Measurements from ENCODE around the gene FAM131B. TPM values are rescaled to one million over a fixed set of nuclear protein-coding genes. Genes with fewer than 3 reads are reported as not detected.

The FAM131B gene
- total RNA-seq, 1 donor from 2014 or later = 17.0 TPM

DNA sequence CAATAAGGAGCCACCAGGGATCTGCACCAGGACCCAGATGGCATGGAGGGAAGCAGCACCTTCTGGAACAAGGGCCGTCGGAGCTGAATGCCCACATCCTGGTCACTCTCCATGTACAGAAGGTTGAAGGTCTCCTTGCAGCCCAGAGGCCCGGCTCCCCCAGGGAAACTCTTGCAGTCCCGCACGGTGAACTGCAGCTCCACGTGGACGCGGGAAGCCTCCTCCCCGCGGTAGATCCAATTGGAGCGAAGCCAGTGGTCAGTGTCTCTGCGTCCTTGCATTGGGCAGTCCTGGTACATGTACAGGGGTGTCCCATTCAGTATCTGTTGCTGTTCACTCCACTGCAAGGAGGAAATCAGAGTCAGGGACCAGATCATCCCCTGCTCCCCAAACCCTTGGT is 38.8 kb upstream of the FAM131B start:
- no peak for DNase-seq (ENCODE audit: extremely low spot score, unreplicated experiment)
- H3K36me3 Mint-ChIP-seq (ENCODE audit: unreplicated experiment) = no peaks in the 10 kb centered on the region
- no peaks in the 10 kb centered on the region for H3K9me3 Mint-ChIP-seq (ENCODE audit: unreplicated experiment)
- no peaks in the 10 kb centered on the region for H3K4me1 Mint-ChIP-seq (ENCODE audit: unreplicated experiment)
- H3K27ac Mint-ChIP-seq (ENCODE audit: unreplicated experiment) = no peak overlapping the region
- peaks cover 17% of the 10 kb centered on the region for H3K27me3 Mint-ChIP-seq (ENCODE audit: unreplicated experiment)
- H3K4me3 Mint-ChIP-seq (ENCODE audit: unreplicated experiment) = no peak overlapping the region
- TF ChIP-seq, protein P1, sequence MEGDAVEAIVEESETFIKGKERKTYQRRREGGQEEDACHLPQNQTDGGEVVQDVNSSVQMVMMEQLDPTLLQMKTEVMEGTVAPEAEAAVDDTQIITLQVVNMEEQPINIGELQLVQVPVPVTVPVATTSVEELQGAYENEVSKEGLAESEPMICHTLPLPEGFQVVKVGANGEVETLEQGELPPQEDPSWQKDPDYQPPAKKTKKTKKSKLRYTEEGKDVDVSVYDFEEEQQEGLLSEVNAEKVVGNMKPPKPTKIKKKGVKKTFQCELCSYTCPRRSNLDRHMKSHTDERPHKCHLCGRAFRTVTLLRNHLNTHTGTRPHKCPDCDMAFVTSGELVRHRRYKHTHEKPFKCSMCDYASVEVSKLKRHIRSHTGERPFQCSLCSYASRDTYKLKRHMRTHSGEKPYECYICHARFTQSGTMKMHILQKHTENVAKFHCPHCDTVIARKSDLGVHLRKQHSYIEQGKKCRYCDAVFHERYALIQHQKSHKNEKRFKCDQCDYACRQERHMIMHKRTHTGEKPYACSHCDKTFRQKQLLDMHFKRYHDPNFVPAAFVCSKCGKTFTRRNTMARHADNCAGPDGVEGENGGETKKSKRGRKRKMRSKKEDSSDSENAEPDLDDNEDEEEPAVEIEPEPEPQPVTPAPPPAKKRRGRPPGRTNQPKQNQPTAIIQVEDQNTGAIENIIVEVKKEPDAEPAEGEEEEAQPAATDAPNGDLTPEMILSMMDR (IDR thresholded peaks at IDR 0.05) = no peak

DNA sequence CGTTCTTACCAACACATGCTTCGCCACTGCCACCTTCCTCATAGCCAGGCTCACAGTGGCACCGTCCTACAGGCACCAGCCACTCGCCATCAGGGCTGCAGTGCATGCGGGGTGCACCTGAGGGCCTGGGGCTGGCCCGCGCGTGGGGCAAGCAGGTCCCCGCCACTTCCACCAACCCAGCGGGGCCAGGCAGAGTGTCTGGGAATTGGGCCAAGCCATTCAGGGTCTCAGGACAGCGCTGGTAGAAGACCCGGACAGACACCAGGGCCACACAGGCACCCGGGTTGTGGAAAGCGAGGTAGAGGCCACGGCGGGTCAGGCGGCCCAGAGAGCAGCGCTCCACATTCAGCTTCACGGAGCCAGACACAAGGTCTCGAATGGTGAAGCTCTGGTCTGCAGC is 37.1 kb upstream of the FAM131B start:
- H3K4me3 Mint-ChIP-seq (ENCODE audit: unreplicated experiment) = no peak overlapping the region
- no peaks in the 10 kb centered on the region for H3K36me3 Mint-ChIP-seq (ENCODE audit: unreplicated experiment)
- no peak for DNase-seq (ENCODE audit: extremely low spot score, unreplicated experiment)
- TF ChIP-seq, protein P1 (IDR thresholded peaks at IDR 0.05) = no peak
- H3K9me3 Mint-ChIP-seq (ENCODE audit: unreplicated experiment) = no peaks in the 10 kb centered on the region
- H3K4me1 Mint-ChIP-seq (ENCODE audit: unreplicated experiment) = no peaks in the 10 kb centered on the region
- H3K27me3 Mint-ChIP-seq (ENCODE audit: unreplicated experiment) = peaks cover 17% of the 10 kb centered on the region
- no peak overlapping the region for H3K27ac Mint-ChIP-seq (ENCODE audit: unreplicated experiment)

DNA sequence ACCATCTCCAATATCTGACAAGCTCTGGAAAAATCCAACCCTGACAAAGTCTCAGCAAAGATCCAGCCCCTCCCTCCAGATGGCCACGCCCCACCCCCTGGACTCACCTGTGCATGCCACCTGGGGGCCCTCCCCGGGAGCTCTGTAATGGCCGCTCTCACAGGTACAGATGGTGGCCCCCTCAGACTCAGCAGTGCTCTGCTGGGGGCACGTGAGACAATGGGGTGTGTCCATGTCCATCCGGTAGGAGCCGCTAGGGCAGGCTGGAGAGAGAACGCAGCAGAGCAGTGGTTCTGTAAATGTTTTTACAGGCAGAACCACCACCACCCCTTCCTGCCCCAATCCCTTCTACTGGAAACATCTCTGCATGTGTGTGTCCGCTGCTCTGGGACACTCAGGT is 36.6 kb upstream of the FAM131B start:
- H3K27me3 Mint-ChIP-seq (ENCODE audit: unreplicated experiment) = peaks cover 17% of the 10 kb centered on the region
- TF ChIP-seq, protein P1 (IDR thresholded peaks at IDR 0.05) = no peak
- H3K36me3 Mint-ChIP-seq (ENCODE audit: unreplicated experiment) = no peaks in the 10 kb centered on the region
- H3K9me3 Mint-ChIP-seq (ENCODE audit: unreplicated experiment) = no peaks in the 10 kb centered on the region
- no peak for DNase-seq (ENCODE audit: extremely low spot score, unreplicated experiment)
- H3K4me1 Mint-ChIP-seq (ENCODE audit: unreplicated experiment) = no peaks in the 10 kb centered on the region
- no peak overlapping the region for H3K4me3 Mint-ChIP-seq (ENCODE audit: unreplicated experiment)
- no peak overlapping the region for H3K27ac Mint-ChIP-seq (ENCODE audit: unreplicated experiment)

DNA sequence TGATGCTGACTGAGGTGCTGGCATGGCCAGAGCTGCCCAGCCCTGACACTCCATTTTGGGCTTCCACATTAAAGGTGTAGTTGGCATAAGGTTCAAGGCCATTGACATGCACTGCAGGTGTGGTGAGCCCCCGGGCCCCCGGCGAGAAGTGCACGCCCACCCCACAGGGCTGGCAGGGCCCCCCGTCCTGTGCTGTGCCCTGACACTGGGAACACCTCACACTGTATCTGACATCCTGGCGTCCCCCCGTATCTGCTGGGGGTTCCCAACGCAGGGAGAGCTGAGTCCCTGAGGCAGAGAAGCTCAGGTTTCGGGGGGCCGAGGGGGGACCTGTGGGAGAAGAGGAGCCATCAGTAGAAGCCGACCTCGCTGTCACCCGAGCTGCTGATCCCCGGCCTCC is 36.1 kb upstream of the FAM131B start:
- peaks cover 17% of the 10 kb centered on the region for H3K27me3 Mint-ChIP-seq (ENCODE audit: unreplicated experiment)

DNA sequence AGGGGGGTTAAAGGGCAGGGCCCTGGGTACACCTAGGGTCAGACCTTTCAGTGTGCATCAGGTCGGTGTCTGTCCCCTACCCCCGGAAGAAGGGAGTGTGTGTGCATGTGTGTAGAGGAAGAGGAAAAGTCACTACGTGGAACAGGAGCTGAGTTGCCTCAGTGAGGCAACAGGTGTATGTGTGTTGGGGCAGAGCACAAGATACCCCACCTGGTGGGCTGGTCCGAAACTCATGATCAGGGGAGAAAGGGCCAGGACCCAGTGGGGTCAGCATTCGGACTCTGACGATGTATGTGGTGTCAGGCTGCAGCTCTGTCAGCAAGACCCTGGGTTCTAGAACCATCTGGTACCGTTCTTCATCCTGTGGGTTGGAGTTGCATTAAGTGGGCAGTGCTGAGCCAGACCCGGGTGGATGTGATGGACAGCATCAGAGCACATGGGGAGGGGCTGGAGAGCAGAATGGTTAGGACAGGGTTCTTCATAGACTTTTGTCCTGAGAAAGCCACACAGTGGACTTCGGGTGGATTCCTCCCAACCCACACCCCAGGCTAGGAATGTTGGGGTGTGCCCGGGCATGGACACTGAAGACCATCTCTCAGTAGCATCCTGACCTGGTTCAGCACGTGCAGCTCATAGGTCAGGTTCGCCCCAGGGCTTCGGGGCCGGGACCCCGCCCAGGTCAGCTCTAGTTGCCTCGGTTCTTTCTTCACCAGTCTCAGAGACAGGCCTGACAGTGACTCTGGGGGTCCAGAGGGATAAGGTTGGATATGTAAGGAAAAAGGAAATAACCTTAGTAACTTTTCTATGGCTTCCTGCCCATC is 35.4 kb upstream of the FAM131B start:
- Mint-ChIP-seq H3K4me1 (ENCODE audit: unreplicated experiment) (peaks cover 2% of the 10 kb centered on the region), H3K4me3 (ENCODE audit: unreplicated experiment) (no peak overlapping the region), H3K27ac (ENCODE audit: unreplicated experiment) (no peak overlapping the region), H3K27me3 (ENCODE audit: unreplicated experiment) (peaks cover 17% of the 10 kb centered on the region), H3K9me3 (ENCODE audit: unreplicated experiment) (no peaks in the 10 kb centered on the region), H3K36me3 (ENCODE audit: unreplicated experiment) (peaks cover 2% of the 10 kb centered on the region)
- DNase-seq (ENCODE audit: extremely low spot score, unreplicated experiment) = no peak
- TF ChIP-seq, protein P1 (IDR thresholded peaks at IDR 0.05) = no peak

More for the DNA sequence above, 36.1 kb upstream of the FAM131B start:
- Mint-ChIP-seq H3K4me1 (ENCODE audit: unreplicated experiment) (no peaks in the 10 kb centered on the region), H3K9me3 (ENCODE audit: unreplicated experiment) (no peaks in the 10 kb centered on the region), H3K36me3 (ENCODE audit: unreplicated experiment) (no peaks in the 10 kb centered on the region), H3K4me3 (ENCODE audit: unreplicated experiment) (no peak overlapping the region), H3K27ac (ENCODE audit: unreplicated experiment) (no peak overlapping the region)
- no peak for DNase-seq (ENCODE audit: extremely low spot score, unreplicated experiment)
- TF ChIP-seq, protein P1 (IDR thresholded peaks at IDR 0.05) = no peak

Measured in osteocyte (in vitro differentiated cells).